Islet of Langerhans (tissue), 1 donor: Measurements from ENCODE around the gene MACROD2.
A peak's percentile ranks its signal among the peaks of the same experiment; 100 is the strongest.

ENCODE experiments used
- FAIRE-seq: peaks from one replicate; lab custom pipeline; 2011; peaks lifted over from hg19 to GRCh38; lab: Jason Lieb, UNC

The MACROD2 gene

DNA sequence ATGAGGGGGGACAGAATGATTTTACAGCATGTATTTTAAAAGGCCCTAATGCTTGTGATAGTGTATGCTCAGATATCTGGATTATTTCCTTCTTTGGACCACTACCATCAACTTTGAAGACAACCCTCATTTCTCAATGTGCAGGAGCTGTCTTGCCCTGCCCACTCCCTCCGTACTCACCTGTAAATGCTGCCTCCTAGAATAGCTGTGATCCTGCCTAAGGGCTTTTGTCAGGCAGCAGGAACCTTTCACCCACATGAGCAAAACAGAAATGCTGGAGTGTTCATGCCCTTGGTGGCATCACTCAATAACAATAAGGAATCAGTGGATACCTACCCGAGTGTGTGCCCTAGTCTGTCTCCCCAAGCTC lies 1065.7 kb downstream of the MACROD2 start:
- no peak for FAIRE-seq

DNA sequence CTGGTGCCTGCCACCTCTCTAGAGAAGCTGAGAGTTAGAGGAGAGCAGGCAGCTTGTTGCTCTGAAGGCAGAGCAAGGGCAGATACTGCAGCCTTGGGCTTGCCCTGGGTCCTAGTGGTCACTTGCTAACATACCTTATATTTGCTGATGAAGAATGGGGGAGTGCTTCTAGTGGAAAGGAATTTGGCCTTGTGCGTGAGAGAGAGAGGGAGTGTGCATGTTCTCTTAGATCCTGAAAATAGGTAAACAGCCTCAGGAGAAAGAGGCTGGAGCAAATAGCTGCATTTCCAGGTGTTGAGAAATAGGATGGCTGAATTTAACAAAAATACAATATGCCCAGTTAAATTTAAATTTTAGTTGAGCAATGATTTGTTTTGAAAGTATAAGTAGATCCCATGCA lies 1066.6 kb downstream of the MACROD2 start:
- FAIRE-seq: no peak

DNA sequence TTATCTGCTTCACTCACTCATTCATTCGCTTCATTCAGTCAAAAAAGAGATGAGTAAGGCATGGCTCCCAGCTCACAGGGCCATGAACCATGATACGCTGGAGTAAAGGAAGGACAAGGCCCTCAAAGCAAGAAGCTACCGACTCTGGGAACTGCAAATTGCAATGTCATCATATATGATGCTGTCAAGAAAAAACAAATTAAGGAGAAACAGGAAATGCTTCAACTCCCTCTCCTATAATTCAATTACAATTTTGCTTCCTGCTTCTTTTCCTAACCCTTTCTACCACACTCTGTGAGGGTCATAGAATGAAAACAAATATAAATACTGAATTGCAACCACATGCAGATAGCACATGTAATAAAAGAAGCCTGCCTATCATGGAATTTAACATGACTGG lies 1067.8 kb downstream of the MACROD2 start:
- no peak for FAIRE-seq

DNA sequence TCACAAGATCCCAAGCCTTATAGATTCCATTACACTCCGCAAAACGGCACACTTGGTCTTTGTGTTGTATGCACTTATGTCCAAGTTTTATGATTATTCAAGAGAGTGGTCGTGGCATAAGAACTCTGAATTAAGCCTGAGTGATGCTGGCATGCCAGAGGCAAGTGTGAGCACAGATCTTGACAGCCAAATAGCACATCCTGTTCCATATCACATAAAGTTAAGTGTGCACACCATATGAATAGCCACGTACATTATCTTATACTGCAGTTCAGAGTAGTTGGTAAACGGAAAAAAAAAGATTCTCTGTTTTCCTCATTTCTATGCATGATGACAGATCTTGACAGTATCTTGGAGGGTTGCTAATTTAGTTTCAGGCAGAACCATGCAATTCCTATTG lies 1069.4 kb downstream of the MACROD2 start:
- no peak for FAIRE-seq

DNA sequence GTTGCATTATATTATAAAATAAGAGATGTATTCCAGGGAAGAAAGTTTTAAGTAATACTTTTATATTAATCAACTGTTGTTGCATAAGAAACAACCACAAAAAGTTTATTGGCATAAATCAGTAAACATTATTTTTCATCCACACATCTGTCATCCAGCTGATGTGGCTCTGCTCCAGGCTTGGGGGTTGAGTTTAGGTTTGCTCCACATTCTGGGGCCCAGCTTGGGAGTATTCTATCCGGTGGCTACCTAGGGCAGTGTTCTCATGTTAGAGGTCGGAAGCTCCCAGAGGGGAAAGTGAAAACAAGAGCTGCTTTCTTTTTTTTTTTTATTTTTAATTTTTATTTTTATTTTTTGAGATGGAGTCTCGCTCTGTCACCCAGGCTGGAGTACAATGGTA lies 1070.5 kb downstream of the MACROD2 start:
- no peak for FAIRE-seq

DNA sequence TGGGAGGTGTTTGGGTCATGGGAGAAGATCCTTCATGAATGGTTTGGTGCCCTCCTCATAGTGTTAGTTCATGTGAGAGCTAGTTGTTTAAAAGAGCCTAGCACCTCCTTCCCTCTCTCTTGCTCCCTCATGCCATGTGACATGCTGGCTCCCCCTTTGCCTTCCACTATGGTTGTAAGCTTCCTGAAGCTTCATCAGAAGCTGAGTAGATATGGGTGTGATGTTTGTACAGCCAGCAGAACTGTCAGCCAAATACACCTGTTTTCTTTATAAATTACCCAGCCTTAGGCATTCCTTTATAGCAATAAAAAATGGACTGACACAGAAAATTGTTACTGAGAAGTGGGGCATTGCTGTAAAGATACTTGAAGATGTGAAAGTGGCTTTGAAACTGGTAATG lies 1073.2 kb downstream of the MACROD2 start:
- FAIRE-seq: no peak

DNA sequence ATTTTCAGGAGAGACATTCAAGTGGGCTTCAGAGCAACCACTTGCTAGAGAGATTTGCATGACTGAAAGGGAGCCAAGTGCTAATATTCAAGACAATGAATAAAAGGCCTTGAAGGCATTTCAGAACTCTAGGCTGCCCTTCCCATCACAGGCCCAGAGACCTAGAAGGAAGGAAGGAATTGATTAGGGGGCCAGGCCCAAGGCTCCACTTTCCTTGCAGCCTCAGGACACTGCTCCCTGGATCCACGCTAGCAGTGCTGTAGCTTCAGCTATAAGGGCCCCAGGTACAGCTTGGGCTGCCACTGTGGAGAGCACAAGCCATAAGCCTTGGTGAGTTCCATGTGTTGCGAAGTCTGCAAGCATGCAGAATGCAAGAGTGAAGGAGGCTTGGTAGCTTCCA lies 1074.0 kb downstream of the MACROD2 start:
- FAIRE-seq: no peak

DNA sequence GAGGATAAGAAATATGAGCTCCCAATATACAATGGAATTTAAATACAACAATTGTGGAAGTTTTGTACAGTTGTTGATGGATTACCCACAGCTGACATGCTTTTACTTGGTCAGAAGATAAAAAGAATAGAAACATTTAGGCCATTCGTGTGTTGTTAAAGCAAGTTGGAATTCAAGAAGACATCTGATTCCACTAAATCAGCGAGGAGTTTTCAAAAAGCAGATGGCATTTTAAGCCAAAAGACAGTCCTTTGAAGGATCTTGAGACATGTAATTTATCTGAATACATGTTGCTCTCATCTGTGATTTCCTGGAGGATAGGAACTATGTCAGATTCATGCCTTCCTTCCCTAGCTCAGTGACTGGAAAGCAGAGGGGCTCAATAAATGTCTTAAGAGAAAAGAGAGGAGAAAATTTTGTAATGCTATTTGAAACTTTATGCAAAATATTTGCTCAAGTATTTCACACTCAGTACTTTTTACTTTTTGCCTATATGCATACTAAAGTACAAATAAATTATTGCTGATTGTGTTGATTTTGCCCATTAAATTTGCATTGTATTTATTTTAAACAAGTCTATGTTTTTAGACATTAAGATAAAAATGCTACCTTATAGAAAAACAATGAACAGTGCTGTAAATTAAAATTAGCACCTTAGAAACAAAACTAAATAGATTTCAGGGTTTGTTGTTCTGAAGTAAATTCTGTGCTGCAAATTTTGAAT lies 1075.9 kb downstream of the MACROD2 start:
- FAIRE-seq: no peak

DNA sequence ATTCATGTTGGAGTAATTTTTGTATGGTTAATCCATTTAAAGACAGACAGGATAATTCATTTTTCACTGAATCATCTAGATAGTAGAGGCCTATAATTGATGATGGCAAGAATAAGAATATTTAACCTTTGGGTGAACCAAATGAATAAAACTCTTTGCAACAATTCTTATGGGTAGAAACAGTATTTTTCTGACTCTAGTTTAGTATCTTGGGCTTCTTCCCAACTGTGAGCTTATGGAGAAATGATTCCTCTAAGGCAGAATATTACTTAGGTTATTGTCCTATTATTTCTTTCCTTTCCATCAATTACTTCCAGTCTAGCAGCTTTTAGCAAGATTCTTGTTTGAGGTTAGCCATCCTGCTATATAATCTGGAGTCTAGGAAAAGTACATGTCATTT lies 1077.0 kb downstream of the MACROD2 start:
- no peak for FAIRE-seq

DNA sequence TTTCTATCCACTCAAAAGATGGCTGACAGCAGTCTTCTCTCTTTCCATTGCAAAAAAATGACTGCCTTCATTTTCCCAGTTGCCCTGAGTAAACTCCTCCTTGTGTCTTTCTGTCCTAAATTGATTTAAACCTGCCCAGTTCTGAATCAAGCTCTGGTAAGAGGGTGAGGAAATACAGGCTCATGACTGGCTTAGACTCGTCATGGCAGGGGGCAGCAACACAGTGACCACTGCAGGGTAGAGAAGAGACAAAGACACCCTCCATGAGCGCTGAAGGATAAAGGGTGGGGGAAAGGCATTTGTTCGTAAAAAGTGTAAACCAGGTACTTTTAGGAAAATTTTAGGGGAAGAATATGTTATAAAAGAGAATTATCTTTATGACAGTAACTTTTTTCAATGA lies 1080.3 kb downstream of the MACROD2 start:
- no peak for FAIRE-seq

DNA sequence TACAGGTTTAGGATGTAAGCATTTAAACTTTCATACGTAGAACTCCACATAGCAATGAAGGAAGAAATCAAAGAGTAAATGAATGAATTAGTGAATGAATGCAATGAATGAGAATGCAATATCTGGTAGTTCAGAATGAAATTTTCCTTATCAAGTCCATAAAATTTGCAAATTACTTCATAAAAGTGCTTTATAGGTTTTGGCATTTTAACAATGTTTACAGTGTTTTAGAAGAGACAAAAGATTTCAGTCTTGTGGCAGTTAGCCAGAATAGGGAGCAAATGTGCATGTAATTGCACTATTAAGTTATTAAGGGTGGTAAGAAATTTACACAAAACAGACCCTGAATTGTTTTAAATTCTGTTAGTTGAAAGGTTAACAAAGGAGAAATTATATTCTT lies 1081.5 kb downstream of the MACROD2 start:
- no peak for FAIRE-seq

DNA sequence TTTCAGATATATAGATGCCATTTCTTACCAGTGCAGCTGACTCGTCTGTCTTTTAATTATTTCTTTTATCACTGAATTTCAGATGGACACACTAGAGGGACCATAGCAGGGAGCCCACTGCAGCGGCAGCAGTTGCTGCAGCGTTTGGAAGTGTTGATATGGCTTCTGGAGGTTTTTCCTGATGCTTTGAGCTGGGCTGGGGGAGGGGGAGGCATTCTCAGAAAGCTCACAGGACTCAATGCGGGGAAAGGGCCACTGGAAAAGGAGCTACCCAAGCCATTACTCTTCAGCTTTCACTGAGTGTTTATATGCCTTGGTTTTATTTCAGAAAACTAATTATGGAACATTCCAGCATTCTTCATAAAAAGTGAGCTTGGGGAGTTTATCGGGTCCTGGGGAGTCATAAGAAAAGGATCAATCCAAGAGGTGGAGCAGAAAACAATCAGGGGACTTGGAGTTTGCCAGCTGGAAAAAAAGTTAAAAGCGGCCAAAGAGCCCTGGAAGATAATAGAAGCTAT lies 1082.5 kb downstream of the MACROD2 start:
- FAIRE-seq: no peak

DNA sequence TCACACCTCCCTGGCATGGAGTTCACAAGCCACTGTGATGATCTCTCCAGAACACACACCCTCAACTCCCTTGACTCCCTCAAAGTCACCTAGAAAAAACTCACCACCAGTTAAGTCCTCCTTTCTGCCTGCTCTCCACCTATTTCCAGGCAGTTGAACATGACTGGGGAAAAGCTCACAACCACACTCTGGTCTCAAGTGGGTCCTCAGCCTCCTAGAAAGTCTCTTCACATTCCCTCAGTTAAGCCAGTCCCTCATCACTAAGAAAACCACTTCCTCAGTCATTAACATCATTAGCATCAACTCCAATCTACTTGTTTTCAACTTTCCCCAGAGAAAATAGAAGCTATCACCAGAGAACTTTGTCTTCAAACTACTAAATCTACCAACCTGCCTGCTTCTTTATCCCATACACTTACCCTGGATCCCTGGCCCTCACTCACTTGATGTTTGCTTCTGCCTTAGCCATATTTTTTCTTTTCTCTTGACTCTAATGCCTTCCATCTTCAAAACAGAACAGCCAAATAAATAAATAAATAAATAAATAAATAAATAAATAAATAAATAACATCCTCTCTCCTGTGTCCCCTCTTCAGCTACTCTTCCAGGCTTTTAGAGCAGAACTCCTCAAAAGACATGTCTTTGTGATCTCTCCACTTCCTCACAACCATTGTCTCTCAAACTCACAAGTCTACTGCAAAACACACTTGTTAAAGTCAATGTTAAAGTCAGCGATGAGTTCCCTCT lies 1084.5 kb downstream of the MACROD2 start:
- no peak for FAIRE-seq

DNA sequence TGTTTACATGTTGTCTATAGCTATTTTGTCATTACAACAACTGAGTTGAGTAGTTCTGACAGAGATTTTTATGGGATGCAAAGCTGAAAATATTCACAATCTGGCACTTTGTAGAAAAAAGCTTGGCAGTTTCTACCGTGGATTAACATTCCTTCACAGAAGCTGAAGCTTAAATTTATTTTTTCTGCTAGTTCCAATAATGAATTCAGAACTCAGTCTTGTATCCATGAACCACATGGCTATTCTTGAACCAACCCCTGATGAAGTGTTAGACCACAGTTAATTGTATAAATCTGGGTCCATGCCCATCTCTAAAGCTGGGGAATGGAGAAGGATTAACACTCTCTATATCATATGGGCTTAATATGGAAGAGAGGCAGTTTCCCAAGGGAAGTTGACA lies 1085.9 kb downstream of the MACROD2 start:
- no peak for FAIRE-seq

DNA sequence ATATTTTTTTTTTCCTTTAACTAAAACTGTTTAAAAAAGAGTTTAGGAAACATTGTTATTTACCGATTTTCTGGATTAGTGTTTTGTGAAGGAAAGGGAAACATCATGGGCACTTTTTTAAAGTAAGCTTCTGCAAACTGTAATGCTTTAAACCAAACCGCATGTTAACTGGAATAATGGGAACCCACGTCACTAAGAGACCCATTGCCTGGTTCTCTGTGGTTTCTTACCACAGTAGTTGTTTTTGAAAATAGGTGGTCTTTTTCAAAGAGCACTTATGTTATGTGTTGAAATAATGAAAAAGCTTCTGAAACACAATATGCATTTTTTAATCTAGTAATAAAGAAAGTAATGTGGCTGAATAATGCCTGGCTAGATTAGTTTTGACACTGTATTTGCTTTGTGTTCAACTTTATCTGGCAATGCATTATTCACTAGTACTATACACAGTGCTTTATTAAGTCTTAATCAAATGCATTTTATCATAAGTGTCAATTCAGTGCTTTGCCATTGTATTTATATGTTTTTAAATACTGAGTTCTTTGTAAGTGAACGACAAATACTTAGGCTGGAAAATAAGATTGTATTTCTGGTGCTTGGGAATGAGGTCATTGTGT lies 1096.2 kb downstream of the MACROD2 start:
- FAIRE-seq: no peak

DNA sequence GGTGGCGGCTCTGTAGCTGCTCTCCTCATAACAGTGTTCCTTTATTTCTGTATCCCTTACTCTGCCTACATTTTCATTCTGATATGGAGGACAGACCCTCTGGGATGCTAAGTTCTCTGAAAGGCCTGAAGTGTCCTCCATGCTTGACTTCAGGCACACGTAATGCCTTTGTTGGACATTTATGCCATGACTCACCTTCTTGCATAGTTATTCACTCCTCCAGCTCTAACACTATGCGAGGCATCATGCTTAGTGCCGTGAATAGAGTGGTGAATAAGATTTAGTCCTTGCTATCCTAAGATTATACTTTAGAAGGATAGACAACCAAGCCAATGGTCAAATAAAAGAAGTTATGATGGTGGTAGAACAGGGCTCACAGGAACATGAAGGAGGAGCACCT lies 1103.0 kb downstream of the MACROD2 start:
- FAIRE-seq: no peak

DNA sequence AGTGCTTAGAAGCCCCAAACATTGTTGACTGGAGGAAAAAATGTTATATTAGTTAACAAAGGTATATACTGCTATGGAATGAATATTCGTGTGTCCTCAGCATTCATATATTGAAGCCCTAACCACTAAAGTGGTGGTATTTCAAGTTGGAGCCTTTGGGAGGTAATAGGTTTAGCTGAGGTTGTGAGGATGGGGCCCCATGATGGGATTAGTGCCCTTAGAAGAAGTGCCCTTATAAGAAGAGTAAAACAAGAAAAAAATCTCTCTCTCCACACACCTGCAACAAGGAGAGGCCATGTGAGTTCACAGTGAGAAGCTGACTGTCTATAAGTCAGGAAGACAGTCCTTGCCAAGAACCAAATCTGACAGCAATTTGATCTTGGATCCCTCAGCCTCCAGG lies 1103.8 kb downstream of the MACROD2 start:
- no peak for FAIRE-seq

DNA sequence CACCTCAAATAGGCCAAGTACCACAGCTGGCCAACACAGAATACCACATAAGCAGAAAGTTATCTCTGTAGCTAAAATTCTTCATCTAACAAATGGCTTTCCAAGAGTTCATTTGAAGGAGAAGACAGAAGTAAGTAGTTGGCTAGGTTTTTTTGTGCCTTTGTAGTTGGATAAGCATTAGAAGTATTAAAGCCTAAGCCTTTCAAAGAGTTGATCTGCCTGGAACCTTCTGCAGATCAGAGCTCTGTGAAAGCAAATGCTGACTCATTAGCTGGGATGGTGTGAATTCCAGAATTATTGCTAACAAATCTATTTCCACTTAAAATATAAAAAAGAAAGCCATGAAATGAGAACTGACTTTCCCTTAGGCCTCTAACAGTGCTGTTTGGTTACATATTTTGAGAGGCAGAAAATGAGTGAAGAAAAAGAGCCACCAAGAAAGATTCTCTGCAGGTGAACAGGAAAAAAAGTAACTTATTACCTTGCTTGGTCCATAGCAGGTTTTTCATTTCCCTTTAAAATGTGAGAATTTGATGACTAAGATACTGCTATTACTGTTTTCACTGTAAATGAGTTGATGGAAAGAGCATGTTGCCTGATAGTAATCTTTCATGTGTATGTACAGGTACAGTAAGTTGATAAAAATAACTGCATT lies 1105.3 kb downstream of the MACROD2 start:
- FAIRE-seq: peak; percentile 43

DNA sequence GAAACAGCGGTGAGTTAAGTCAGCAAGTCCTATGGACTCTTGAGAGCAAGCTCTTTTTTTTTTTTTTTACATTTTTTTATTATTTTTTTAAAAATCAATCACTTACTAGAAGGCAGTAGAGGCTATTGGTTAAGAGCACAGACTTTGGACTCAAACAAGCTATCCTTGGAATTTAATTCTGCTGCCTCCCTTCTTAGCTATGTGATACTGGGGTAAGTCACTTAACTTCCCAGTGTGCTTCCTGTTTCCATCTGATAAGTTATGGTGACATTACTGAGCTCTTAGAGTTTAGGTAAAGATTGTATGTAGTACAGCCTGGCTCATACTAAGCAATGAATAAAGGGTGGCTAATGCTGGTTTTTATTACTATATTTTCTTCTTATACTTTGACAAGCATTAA lies 1112.6 kb downstream of the MACROD2 start:
- no peak for FAIRE-seq

DNA sequence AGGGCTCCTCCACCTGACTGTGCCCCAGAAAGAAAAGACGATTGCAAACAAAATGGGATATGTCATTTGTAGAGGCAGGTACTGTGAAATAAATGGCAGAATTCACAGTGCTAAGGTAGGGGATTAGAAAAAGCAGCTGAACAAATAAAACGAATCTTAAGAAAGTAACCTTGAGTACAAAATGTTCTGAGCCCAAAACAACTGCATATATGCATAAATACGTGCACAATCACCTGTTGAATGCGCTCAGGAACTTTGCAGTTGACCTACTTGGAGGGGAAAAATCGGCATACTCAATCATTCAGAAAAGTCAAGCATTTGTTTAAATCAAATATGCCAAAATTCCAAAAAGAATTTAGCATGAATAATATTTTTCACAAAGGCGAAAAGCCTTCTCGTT lies 1114.2 kb downstream of the MACROD2 start:
- no peak for FAIRE-seq

DNA sequence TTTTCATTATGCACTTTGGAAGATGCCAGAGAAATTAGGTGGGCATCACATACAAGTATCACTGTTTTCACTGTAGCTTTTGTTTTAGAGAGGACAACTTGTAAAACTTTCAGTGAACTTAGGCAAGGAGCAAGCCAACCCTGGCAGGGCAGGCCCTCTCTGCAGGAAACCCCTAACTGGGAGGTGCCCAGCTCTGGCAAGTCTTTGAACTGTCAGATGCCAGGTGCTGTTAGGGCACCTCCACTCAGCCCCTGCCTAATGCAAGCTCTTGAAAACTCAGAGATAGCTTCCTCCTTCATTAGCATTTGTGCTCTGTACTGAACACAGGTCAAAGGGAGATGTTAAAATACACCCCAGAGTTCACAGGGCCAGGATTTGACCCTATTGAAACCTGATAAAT lies 1116.3 kb downstream of the MACROD2 start:
- FAIRE-seq: no peak

DNA sequence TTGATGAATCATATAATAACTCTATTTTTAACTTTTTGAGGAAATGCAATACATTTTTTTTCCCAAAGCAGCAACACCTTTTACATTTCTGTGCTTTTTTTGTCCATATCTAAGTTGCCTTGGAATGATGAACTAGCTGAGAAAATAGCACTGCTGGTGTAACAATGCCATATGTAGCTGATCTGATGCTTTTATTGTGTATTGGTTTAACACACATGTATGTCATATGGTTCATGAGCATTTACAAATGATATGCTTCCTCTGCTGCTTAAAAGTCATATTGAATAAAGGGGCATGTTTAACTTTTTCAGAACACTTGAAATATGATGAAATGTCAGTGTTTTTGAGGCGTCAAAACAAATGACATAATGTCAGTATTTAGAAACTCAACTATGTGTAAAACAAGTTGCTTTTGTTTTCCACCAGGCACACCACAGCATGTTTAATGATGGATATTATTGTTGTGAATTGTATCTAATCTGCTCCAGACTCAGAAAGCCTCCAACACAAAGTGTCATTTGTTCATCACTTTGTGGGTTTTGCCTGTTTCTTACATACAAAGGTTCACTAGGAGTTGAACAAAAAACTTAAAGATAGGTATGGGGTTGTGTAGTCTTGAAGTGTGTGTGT lies 1117.9 kb downstream of the MACROD2 start:
- no peak for FAIRE-seq
